DOHH2 (cell line): ENCODE measurements around the gene TEX51.

ENCODE experiments used
- EZH2phosphoT487 ChIP-seq: fragments of 200-600 bp; sonication (generic); IDR thresholded peaks from 2 replicates; pipeline ENCODE4 v1.6.1; 2017; ENCODE audit warnings: borderline replicate concordance, mild to moderate bottlenecking, antibody characterized with exemption, low read length, moderate library complexity, mixed read lengths
- TF ChIP-seq, protein P1 (sequence below): fragments of 200-600 bp; sonication (generic); IDR thresholded peaks from one replicate; pipeline ENCODE4 v1.5.1; 2014; ENCODE audit warnings: antibody characterized with exemption, mild to moderate bottlenecking, low read depth, low read length; ENCODE audit not compliant: poor library complexity, severe bottlenecking

DNA sequence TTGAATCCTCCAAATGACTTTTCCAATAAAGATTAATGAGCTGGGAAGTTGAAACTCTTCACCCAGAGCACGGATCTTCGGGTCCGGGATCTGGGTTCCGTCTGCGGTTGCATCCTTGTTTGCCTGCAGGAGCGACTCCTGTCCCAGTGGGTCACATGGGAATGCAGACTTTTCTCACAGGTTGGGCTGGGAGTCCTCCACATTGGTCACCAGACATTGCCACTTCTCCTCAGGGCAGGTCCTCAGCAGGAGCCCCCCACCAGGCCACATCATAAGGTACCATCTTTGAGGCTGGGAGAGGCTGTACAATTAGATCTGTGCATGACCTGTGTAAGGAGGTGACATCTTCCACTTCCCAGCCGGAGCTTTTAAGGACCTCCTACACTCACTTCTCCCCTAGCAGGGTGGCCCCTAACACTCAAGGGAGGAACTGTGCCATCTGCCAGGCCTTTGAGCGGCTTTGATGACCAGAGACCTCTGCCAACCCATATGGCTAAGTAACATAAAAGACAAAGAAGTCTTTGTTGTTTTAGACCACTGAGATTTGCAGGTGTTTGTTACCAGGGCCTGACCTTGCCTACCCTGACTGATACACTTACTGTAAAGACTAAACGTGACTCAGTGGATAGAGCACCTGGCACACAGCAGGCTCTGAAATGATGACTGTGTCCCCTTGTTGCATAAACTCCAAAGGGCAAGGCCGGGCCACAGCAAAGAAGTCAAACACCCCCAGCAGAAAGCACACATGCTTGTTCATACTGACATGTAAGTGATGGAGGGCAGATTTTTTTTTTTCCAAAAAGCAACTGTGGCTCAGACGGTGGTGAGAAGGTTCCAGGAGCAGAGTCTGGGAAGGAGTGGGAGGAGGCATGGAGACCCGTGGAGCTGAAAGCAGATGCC is 7.9 kb upstream of the TEX51 start:
- TF ChIP-seq, protein P1, sequence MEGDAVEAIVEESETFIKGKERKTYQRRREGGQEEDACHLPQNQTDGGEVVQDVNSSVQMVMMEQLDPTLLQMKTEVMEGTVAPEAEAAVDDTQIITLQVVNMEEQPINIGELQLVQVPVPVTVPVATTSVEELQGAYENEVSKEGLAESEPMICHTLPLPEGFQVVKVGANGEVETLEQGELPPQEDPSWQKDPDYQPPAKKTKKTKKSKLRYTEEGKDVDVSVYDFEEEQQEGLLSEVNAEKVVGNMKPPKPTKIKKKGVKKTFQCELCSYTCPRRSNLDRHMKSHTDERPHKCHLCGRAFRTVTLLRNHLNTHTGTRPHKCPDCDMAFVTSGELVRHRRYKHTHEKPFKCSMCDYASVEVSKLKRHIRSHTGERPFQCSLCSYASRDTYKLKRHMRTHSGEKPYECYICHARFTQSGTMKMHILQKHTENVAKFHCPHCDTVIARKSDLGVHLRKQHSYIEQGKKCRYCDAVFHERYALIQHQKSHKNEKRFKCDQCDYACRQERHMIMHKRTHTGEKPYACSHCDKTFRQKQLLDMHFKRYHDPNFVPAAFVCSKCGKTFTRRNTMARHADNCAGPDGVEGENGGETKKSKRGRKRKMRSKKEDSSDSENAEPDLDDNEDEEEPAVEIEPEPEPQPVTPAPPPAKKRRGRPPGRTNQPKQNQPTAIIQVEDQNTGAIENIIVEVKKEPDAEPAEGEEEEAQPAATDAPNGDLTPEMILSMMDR, result no peak
- TF ChIP-seq EZH2phosphoT487, result no peak
